ENCODE measurements around the gene EVA1A.

- TF ChIP-seq POLR2A (IDR thresholded peaks at IDR 0.05; ENCODE audit: low read depth) (no peak), EP300 (IDR thresholded peaks at IDR 0.05) (no peak), CTCF (IDR thresholded peaks at IDR 0.05) (no peak)
Measured at GRCh38 chr2:75560022-75560767, 544 bp downstream of the EVA1A start.
